HCT116 (cell line): ENCODE data around the gene KYAT1.

ENCODE experiments used
- CEBPB ChIP-seq: IDR thresholded peaks from 2 replicates; pipeline ENCODE4 v1.6.1; 2012; ENCODE audit warnings: low read depth
- CTCF ChIP-seq, 3 experiments: fragments of 200-600 bp in 1 of 3; sonication (generic) in 1 of 3; IDR thresholded peaks in 2 of 3; conservative IDR thresholded peaks in 1 of 3; 2 replicates each; pipeline ENCODE4 v1.5.1; 2012 to 2017; ENCODE audit warnings: low read depth in 2 of 3, low read length in 2 of 3, antibody characterized with exemption in 1 of 3, borderline replicate concordance in 1 of 3, control low read depth in 1 of 3, mild to moderate bottlenecking in 1 of 3, mixed read lengths in 1 of 3, mixed run types in 1 of 3, moderate library complexity in 1 of 3; ENCODE audit not compliant: insufficient read depth in 1 of 3
- EGR1 ChIP-seq: IDR thresholded peaks from 2 replicates; pipeline ENCODE4 v1.6.1; 2012; ENCODE audit warnings: low read depth
- ELF1 ChIP-seq: IDR thresholded peaks from 2 replicates; pipeline ENCODE4 v1.6.1; 2012; ENCODE audit warnings: low read depth, borderline replicate concordance
- EZH2phosphoT487 ChIP-seq: fragments of 200-600 bp; IDR thresholded peaks from 2 replicates; pipeline ENCODE4 v1.6.1; 2018; ENCODE audit warnings: antibody characterized with exemption, borderline replicate concordance
- POLR2A ChIP-seq: IDR thresholded peaks from 2 replicates; pipeline ENCODE4 v1.7.0; 2011; ENCODE audit warnings: borderline replicate concordance; ENCODE audit not compliant: insufficient read depth, insufficient read length; ENCODE audit errors: extremely low read depth
- POLR2AphosphoS5 ChIP-seq: IDR thresholded peaks from 2 replicates; pipeline ENCODE4 v1.6.1; 2011; ENCODE audit warnings: mild to moderate bottlenecking, low read depth, low read length, moderate library complexity
- REST ChIP-seq: IDR thresholded peaks from 2 replicates; pipeline ENCODE4 v1.6.1; 2012; ENCODE audit warnings: low read depth
- TF ChIP-seq, protein P1 (sequence below): IDR thresholded peaks from 2 replicates; pipeline ENCODE4 v1.6.1; 2011; ENCODE audit warnings: mild to moderate bottlenecking, low read length, moderate library complexity; ENCODE audit not compliant: insufficient replicate concordance; ENCODE audit errors: extremely low read depth

DNA sequence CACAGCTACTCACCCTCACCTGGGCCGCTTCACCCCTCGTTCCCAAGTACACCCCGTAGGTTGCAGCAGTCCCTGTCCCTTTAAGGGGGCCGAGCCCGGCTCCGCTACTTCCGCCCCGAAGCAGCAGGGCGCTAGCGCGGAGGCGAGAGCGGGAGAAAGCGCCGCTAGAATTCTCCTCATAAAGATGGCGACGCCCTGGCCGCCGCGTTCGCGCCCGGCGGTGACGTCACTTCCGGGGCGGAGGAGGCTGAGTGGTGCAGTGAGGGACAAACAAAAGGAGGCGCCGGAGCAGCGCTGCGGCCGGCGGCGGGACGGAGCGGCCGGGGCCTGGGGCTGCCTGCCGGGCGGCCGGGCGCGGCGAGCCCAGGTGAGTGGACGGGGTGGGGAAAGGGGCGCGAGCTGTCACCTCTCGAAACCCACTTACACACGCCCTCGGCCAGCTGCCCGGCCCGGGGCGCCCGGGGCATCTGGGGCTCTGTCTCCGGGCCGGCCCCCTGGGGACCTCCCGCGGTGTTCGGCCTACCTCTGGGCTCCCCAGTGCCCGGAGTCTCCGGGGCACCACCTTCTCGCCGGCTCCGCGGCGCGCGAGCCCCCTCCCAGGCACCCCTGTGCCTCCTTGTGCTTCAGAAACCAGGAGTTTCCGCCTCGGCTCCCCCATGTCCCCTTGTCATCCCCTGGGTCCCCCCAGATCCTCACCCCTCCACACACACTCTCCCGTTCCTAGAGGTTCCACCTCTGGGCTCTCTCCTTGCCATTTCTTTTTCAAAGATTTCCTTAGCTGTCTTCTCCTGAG lies at the start of gene KYAT1, which contains the start of gene LRRC8A:
- TF ChIP-seq, protein P1, sequence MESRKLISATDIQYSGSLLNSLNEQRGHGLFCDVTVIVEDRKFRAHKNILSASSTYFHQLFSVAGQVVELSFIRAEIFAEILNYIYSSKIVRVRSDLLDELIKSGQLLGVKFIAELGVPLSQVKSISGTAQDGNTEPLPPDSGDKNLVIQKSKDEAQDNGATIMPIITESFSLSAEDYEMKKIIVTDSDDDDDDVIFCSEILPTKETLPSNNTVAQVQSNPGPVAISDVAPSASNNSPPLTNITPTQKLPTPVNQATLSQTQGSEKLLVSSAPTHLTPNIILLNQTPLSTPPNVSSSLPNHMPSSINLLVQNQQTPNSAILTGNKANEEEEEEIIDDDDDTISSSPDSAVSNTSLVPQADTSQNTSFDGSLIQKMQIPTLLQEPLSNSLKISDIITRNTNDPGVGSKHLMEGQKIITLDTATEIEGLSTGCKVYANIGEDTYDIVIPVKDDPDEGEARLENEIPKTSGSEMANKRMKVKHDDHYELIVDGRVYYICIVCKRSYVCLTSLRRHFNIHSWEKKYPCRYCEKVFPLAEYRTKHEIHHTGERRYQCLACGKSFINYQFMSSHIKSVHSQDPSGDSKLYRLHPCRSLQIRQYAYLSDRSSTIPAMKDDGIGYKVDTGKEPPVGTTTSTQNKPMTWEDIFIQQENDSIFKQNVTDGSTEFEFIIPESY: peak; percentile 71
- TF ChIP-seq EGR1: no peak
- peak; percentile 66 for TF ChIP-seq POLR2AphosphoS5
- no peak for TF ChIP-seq REST
- 0 out of 6 replicates have a peak, but pooled peaks of 1 of the 3 experiments have one; percentile 5 for TF ChIP-seq CTCF (IDR thresholded peaks at IDR 0.05 in 2 of 3, conservative IDR thresholded peaks at IDR 0.05 in 1 of 3; ENCODE audit: borderline replicate concordance in 1 of 3, insufficient read depth in 1 of 3, low read depth in 2 of 3, low read length in 2 of 3)
- no peak for TF ChIP-seq CEBPB
- no peak for TF ChIP-seq ELF1
- no peak for TF ChIP-seq EZH2phosphoT487
- TF ChIP-seq POLR2A: peak; percentile 75
